HG03045 (cell line): ENCODE results near the gene NUP133.
A peak's percentile ranks its signal among the peaks of the same experiment; 100 is the strongest.
"Not testable (repeated sequence)": the region's sequence is repeated elsewhere in the genome, so short reads cannot be mapped to it uniquely, and the experiment has no call there.

Experiments
- ATAC-seq: cut with Tn5 transposase; IDR thresholded peaks from one replicate; pipeline ENCODE4 v1.9.1; 2021; ENCODE audit warnings: mild to moderate bottlenecking, moderate library complexity; ENCODE audit not compliant: unreplicated experiment

Gene NUP133

GRCh38 chr1:229507951-229508822 is at the start of gene NUP133:
Gene NUP133 (minus strand): TSS chr1:229508341. CDS start chr1:229508249, 92 bp downstream.
- peak; percentile 97 for ATAC-seq

GRCh38 chr1:229557200-229557850 is 49.2 kb upstream of the NUP133 start:
- ATAC-seq: no peak

GRCh38 chr1:229554886-229555621 is 46.9 kb upstream of the NUP133 start:
- ATAC-seq: no peak

- ATAC-seq: no peak
Measured at GRCh38 chr1:229553621-229554130, 45.5 kb upstream of the NUP133 start.

GRCh38 chr1:229552732-229553131 is 44.6 kb upstream of the NUP133 start:
- ATAC-seq: no peak

GRCh38 chr1:229550812-229551567 is 42.8 kb upstream of the NUP133 start:
- no peak for ATAC-seq

- ATAC-seq: no peak
Measured at GRCh38 chr1:229547542-229547941, 39.4 kb upstream of the NUP133 start.

- ATAC-seq: no peak
Measured at GRCh38 chr1:229544587-229544986, 36.4 kb upstream of the NUP133 start.

- no peak for ATAC-seq
Measured at GRCh38 chr1:229539863-229540506, 31.8 kb upstream of the NUP133 start.

GRCh38 chr1:229538945-229539344 is 30.8 kb upstream of the NUP133 start:
- no peak for ATAC-seq

- ATAC-seq: no peak
Measured at GRCh38 chr1:229537894-229538293, 29.8 kb upstream of the NUP133 start.

GRCh38 chr1:229536982-229537381 is 28.8 kb upstream of the NUP133 start:
- ATAC-seq: no peak

- no peak for ATAC-seq
Measured at GRCh38 chr1:229535230-229535629, 27.1 kb upstream of the NUP133 start.

GRCh38 chr1:229531326-229531725 is 23.2 kb upstream of the NUP133 start:
- no peak for ATAC-seq

GRCh38 chr1:229529639-229530038 is 21.5 kb upstream of the NUP133 start:
- no peak for ATAC-seq

GRCh38 chr1:229526695-229527094 is 18.6 kb upstream of the NUP133 start:
- no peak for ATAC-seq

GRCh38 chr1:229523052-229523451 is 14.9 kb upstream of the NUP133 start:
- no peak for ATAC-seq

GRCh38 chr1:229514578-229515275 is 6.6 kb upstream of the NUP133 start:
- ATAC-seq: peak; percentile 66

GRCh38 chr1:229511625-229512024 is 3.5 kb upstream of the NUP133 start:
- ATAC-seq: not testable (repeated sequence)
